Midbrain (tissue), 1 donor: ENCODE results near the gene FRK.
A peak's percentile ranks its signal among the peaks of the same experiment; 100 is the strongest.
"Not testable (repeated sequence)": the region's sequence is repeated elsewhere in the genome, so short reads cannot be mapped to it uniquely, and the experiment has no call there.

Experiments
- DNase-seq: peaks from one replicate; lab custom pipeline; 2025; lab: John Stamatoyannopoulos, UW

The FRK gene

GRCh38 chr6:116004841-116005815 lies 55.6 kb downstream of the FRK start:
- no peak for DNase-seq

GRCh38 chr6:116003668-116004067 lies 57.0 kb downstream of the FRK start:
- DNase-seq, result no peak

- DNase-seq, result no peak
Observed at GRCh38 chr6:116002756-116003155, 57.9 kb downstream of the FRK start.

- no peak for DNase-seq
Observed at GRCh38 chr6:115999235-115999634, 61.5 kb downstream of the FRK start.

GRCh38 chr6:115997990-115998585 lies 62.6 kb downstream of the FRK start:
- no peak for DNase-seq

GRCh38 chr6:115986026-115986425 lies 74.7 kb downstream of the FRK start:
- DNase-seq, result no peak

GRCh38 chr6:115984809-115985208 lies 75.9 kb downstream of the FRK start:
- no peak for DNase-seq

GRCh38 chr6:115983998-115984397 lies 76.7 kb downstream of the FRK start:
- no peak for DNase-seq

- DNase-seq, result no peak
Observed at GRCh38 chr6:115982453-115982852, 78.2 kb downstream of the FRK start.

GRCh38 chr6:115977220-115977619 lies 83.5 kb downstream of the FRK start:
- DNase-seq, result no peak

- peak; percentile 77 for DNase-seq
Observed at GRCh38 chr6:115976321-115976870, 84.3 kb downstream of the FRK start.

GRCh38 chr6:115972679-115973078 lies 88.0 kb downstream of the FRK start:
- DNase-seq, result peak; percentile 17

- DNase-seq, result no peak
Observed at GRCh38 chr6:115971785-115972184, 88.9 kb downstream of the FRK start.

- no peak for DNase-seq
Observed at GRCh38 chr6:115969930-115970273, 90.8 kb downstream of the FRK start.

- DNase-seq, result peak; percentile 56
Observed at GRCh38 chr6:115969207-115969929, 91.3 kb downstream of the FRK start.

GRCh38 chr6:115960286-115960685 lies 100.4 kb downstream of the FRK start:
- not testable (repeated sequence) for DNase-seq

- DNase-seq, result no peak
Observed at GRCh38 chr6:115958958-115959357, 101.7 kb downstream of the FRK start.

GRCh38 chr6:115954740-115955139 lies 106.0 kb downstream of the FRK start:
- no peak for DNase-seq

- DNase-seq, result no peak
Observed at GRCh38 chr6:115948751-115949150, 111.9 kb downstream of the FRK start.

- DNase-seq, result no peak
Observed at GRCh38 chr6:115947966-115948541, 112.6 kb downstream of the FRK start.

GRCh38 chr6:115945812-115946211 lies 114.9 kb downstream of the FRK start:
- no peak for DNase-seq

- DNase-seq, result no peak
Observed at GRCh38 chr6:115945306-115945705, 115.4 kb downstream of the FRK start.
